HG02973 (cell line): Measurements from ENCODE around the gene CAND1.
"Not testable (repeated sequence)": the region's sequence is repeated elsewhere in the genome, so short reads cannot be mapped to it uniquely, and the experiment has no call there.

Source experiments
- ATAC-seq: cut with Tn5 transposase; IDR thresholded peaks from one replicate; pipeline ENCODE4 v1.9.1; 2021; ENCODE audit warnings: moderate library complexity; ENCODE audit not compliant: unreplicated experiment

CAND1 gene

GRCh38 chr12:67339530-67339929 lies 70.4 kb downstream of the CAND1 start:
- ATAC-seq: no peak

DNA sequence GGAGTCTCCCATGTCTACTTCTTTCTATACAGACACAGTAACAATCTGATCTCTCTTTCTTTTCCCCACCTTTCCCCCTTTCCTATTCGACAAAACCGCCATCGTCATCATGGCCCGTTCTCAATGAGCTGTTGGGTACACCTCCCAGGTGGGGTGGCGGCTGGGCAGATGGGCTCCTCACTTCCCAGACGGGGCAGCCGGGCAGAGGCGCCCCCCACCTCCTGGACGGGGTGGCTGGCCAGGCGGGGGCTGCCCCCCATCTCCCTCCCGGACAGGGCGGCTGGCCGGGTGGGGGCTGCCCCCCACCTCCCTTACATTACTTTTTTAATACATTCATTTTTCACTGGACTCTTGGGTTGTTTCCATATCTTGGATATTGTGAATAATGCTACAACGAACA lies 71.9 kb downstream of the CAND1 start:
- ATAC-seq: not testable (repeated sequence)

- no peak for ATAC-seq
Observed at GRCh38 chr12:67344979-67345710, 76.0 kb downstream of the CAND1 start.

DNA sequence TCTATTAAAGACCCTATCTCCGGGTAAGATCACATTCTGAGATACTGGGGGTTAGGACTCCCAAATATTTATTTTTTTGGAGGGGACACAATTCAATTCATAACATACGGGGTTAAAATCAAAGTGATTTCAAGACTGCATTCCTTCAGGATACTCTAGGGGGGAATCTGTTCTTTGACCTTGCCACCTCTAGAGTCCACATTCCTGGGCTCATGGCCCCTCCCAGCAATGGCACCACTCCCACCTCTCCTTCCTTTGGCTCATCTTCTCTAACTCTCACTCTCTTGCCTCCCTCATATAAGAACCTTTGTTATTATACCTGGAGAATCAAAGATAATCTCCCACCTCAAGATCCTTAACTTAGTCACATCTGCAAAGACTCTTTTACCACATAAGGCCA lies 79.5 kb downstream of the CAND1 start:
- ATAC-seq: no peak

DNA sequence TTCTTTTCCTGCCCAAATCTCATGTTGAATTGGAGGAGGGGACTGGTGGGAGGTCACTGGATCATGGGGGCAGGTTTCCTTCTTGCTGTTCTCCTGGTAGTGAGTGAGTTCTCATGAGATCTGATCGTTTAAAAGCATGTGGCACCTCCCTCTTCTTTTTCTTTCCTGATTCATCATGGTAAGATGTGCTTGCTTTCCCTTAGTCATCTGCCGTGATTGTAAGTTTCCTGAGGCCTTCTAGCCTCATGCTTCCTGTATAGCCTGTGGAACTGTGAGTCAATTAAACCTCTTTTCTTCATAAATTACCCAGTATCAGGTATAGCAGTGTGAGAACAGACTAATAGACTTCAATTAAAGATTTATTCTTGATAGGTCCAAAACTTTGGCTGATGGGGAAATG lies 83.5 kb downstream of the CAND1 start:
- no peak for ATAC-seq

GRCh38 chr12:67354322-67354721 lies 85.2 kb downstream of the CAND1 start:
- no peak for ATAC-seq

DNA sequence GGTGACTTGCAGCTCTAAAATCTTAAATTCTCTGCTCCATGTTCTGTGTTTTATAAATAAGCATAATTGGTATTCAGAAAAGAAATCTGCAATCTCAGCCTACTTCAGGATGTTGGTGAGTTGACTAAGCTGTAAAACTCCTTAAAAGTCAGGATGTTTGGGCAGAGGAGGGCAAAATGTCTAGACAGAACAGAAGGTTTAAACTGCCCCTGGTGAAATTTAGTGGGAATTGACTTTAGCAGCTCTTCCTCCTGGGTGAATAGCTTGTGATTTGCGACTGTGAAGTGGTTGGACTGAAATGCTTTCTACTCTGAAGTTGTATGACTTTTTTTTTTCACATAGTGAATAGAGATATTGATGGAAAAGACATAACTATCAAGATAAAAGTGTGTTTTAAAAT lies 85.8 kb downstream of the CAND1 start:
- no peak for ATAC-seq

DNA sequence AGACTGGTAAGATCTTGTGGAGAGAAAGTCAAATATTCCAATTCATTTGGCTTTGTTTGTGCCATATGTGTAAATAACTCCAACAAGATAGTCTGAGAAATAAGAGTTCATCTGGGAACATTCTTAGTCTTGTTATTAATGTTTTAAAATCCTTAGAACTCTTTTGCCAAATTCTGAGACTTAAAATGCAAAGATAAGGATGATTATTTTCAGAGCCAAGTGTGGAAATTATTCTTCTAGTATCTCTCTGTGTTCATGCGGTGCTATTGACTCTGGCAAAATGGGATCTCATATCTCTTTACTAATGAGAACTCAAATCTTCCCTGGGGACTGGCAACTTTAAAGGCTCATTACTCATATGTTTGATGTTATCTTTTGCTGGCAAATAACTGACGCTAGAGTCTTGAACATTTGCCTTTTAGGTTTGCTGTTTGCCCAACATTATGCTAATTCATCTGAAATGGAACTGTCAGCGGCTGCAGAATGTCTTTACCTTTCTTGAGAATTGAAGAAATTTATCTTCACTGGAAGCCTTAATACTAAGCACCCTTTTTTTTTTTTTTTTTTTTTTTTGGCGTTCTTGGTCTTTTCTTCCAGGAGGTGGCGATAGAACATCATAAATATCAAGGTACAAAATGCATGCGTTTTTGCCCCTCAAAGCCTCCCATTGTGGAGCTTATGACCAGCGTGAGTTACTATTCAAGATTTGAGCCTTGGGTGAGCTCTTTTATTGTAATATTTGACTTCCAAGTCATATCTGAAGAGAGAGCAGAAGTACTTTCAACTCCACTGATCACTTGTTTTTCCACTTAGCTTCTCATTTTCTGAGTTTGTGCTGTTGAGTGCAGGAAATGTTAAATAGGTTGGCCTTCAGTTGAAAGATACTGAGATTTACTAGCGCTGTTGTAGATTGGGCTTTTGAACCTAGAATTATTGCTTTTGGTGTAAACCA lies 86.5 kb downstream of the CAND1 start:
- no peak for ATAC-seq

DNA sequence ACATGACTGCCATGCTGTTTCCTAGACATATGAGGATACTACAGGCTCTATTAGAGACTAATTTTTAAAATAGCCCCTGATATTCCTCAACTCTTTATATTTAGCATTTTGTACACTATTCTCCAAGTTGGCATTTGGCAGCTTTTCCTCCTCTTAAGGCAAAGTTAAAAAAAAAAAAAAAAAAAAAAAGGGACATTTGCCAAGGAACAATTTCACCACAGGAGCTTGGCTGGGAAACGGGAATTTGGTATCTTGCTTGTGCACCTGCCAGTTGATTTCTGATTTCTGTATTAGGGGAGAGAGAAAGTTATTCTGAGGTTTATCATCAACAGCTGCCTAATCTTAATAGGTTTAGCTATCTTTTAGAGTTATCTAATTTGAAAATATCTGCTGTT lies 87.2 kb downstream of the CAND1 start:
- no peak for ATAC-seq

GRCh38 chr12:67357376-67358125 lies 88.4 kb downstream of the CAND1 start:
- no peak for ATAC-seq

DNA sequence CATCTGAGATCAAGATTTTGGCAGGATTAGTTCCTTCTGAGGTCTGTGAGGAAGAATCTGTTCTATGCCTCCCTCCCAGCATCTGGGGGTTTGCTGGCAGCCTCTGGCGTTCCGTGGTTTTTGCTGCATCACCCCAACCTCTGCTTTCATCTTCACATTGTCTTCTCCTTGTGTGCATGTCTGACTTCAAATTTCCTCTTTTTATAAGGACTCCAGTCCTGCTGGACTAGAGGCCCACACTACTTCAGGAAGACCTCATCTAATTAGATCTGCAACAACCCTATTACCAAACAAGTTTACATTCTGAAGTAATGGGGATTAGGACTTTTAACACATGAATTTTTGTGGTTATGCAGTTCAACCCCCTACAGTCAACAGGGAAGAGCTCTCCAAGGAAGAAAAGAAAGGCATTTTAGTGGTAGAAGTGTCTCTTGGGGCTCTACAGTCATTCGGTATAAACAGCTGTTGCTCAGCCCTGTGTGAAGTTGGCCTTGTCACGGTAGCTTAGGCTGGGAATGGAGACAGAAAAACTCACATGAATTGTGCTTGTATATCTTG lies 89.7 kb downstream of the CAND1 start:
- ATAC-seq: peak; percentile 56

DNA sequence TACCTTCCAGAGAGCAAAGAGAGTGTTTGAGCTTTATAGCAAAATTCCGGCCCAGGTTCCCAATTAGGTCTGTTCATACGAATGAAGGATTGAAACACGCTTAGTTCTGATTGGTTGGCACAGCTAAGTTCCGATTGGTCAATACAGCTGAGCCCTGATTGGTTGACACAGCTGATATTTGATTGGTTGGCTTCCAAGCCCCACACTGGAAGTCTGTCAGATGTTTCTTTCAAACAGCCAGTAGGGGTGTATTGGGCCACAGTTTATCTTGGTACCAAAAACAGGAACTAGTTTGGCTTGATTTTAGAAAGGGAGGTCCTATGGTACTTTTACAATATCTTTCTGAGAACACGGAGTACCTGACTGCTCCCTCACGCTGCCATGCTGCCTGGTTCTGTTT lies 93.4 kb downstream of the CAND1 start:
- no peak for ATAC-seq

- no peak for ATAC-seq
Observed at GRCh38 chr12:67364228-67364627, 95.1 kb downstream of the CAND1 start.

DNA sequence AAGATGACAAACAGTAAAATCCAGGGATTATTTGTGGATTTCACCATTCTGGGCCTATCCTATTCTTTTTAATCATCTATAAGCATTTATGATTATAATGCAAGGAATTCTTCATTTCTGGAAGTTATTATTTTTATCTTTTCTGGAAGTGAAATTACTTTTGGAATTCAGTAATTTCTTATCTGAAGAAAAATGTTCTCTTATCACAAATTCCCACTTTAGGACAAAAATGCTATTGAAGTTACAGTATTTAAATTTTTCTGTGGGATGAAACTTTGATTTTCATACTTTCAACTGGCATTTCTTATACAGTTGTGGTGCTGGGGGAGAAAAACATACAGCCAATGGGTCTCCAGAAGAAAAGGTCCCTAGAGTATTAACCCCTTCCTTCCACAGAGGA lies 96.0 kb downstream of the CAND1 start:
- ATAC-seq: no peak

DNA sequence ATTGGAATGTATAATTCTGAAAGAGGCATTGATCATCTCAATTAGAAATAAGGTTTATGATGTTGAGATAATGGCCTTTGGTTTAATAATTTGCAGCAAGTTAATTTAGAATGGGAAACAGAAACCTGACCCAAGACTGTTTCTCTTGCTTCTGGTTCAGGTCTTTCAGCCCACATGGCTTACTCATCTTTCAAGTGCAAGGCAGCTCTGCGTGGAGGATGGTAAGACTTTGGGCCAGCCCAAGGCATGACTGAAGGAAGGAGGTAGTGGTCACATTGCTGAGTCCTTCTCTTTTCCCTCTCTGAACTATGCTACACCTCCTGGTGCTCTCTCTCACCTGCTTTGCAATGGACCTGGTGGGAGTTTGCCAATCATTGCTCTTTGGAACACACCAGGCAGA lies 98.7 kb downstream of the CAND1 start:
- no peak for ATAC-seq
